HG03432 (cell line): ENCODE results near the gene ARMC2.

ENCODE experiments used
- ATAC-seq: cut with Tn5 transposase; IDR thresholded peaks from one replicate; pipeline ENCODE4 v1.9.1; 2021; ENCODE audit warnings: mild to moderate bottlenecking, moderate library complexity; ENCODE audit not compliant: unreplicated experiment

The ARMC2 gene

GRCh38 chr6:109009962-109010704 lies 161.9 kb downstream of the ARMC2 start:
- no peak for ATAC-seq

GRCh38 chr6:109010705-109011102 lies 162.5 kb downstream of the ARMC2 start:
- no peak for ATAC-seq

- no peak for ATAC-seq
These were observed 165.6 kb downstream of the ARMC2 start for GRCh38 chr6:109013656-109014305.

- ATAC-seq: no peak
These were observed 166.4 kb downstream of the ARMC2 start for GRCh38 chr6:109014606-109015005.

GRCh38 chr6:109015176-109015575 lies 167.0 kb downstream of the ARMC2 start:
- no peak for ATAC-seq

GRCh38 chr6:109019911-109020310 lies 171.7 kb downstream of the ARMC2 start:
- ATAC-seq: no peak

- ATAC-seq: no peak
These were observed 173.6 kb downstream of the ARMC2 start for GRCh38 chr6:109021870-109022269.

- no peak for ATAC-seq
These were observed 175.2 kb downstream of the ARMC2 start for GRCh38 chr6:109023356-109023925.
